Panc1 (cell line): ENCODE data around the gene CBX7.

Experiments
- CTCF ChIP-seq: fragments of 450-650 bp; IDR thresholded peaks from 2 replicates; pipeline ENCODE4 v1.5.1; 2017; ENCODE audit warnings: mild to moderate bottlenecking
- POLR2AphosphoS5 ChIP-seq: IDR thresholded peaks from 2 replicates; pipeline ENCODE4 v1.6.1; 2012; ENCODE audit warnings: mild to moderate bottlenecking, low read depth, low read length, moderate library complexity
- REST ChIP-seq, 2 experiments: IDR thresholded peaks; 2 replicates each; pipeline ENCODE4 v1.6.1; 2011 to 2012; ENCODE audit warnings: low read depth in 2 of 2, control low read depth in 1 of 2, low read length in 1 of 2, mild to moderate bottlenecking in 1 of 2, moderate library complexity in 1 of 2; ENCODE audit not compliant: insufficient read depth in 1 of 2
- SIN3A ChIP-seq: IDR thresholded peaks from 2 replicates; pipeline ENCODE4 v1.6.1; 2012; ENCODE audit warnings: low read depth, mild to moderate bottlenecking, low read length, moderate library complexity, borderline replicate concordance; ENCODE audit not compliant: insufficient read depth

DNA sequence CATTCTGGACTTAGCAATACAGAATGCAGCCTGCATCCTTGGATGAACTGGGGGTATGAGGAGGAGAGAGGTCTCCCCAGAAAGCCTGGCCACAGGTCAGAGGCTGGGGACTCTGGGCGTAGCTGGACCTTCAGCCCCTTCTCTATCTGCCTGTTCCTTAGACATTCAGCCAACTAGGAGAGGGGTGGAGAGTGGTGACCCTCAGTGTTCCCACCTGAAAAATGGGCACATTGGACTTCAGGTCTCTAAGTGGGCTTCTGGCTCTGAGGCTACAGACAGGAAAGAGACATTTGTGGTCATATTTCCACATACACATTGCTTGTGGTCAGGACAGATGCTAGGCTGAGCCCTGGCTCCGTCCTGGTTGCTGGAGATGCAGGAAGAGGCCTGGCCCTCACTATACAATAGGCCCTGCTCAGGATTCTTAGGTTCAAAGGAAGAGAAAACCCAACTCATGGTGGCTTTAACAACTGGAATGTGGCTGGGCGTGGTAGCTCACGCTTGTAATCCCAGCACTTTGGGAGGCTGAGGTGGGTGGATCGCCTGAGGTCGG is 30.1 kb upstream of the CBX7 start:
- TF ChIP-seq POLR2AphosphoS5 (no peak), CTCF (no peak), SIN3A (no peak), REST (IDR thresholded peaks at IDR 0.05; ENCODE audit: insufficient read depth in 1 of 2, low read depth in 2 of 2, low read length in 1 of 2) (no peak)
